ENCODE measurements around the gene GXYLT2.

- TF ChIP-seq CTCF (IDR thresholded peaks at IDR 0.05; ENCODE audit: low read length), result no peak
- no peak for TF ChIP-seq EZH2 (optimal IDR thresholded peaks at IDR 0.05; ENCODE audit: low read depth, low read length)
- no peak for TF ChIP-seq EZH2phosphoT487 (IDR thresholded peaks at IDR 0.05; ENCODE audit: low read length)
Measured at GRCh38 chr3:72891053-72891855, 3.4 kb downstream of the GXYLT2 start.
